ENCODE measurements around the gene LRRC4. TPM values are rescaled to one million over a fixed set of nuclear protein-coding genes. Genes with fewer than 3 reads are reported as not detected.

LRRC4 gene
- total RNA-seq, 2 donors from 2014 or later = 1.5 TPM

DNA sequence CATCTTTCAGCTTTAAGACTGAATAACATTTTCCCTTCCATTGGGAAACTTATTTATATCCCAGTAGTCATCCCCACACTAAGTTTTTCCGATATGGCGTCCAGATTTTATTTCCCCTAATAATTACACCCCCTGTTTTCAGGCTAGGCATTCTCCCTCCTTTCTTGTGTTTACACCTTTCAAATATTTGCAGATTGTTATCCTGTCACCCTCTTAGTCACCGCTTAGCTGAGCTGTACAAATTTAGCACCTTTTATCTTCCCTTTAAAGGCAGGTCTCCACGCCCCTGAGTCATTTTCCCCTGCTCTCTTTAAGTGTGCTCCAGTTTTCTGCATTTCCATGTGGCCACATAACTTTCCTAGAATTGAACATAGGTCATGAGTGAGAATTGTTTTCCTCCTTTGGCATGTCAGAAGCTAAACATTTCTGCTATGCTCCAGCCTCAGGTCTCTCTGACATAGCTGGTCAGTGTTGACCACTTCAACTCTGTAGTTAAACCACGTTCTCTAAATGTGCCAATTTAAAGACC is 47.4 kb downstream of the LRRC4 start:
- DNase-seq = no peak
- Histone ChIP-seq H3K27me3 (ENCODE audit: control insufficient read depth, insufficient read depth, low read length, poor library complexity, severe bottlenecking) (no peaks in the 10 kb centered on the region), H3K9me3 (ENCODE audit: control insufficient read depth, low read length) (peaks cover 5% of the 10 kb centered on the region), H3K36me3 (ENCODE audit: control insufficient read depth, insufficient read depth, low read length) (peaks cover 18% of the 10 kb centered on the region), H3K4me1 (ENCODE audit: control insufficient read depth, insufficient read depth, low read length) (no peaks in the 10 kb centered on the region), H3K27ac (ENCODE audit: low read depth, low read length) (no peak overlapping the region), H3K9ac (ENCODE audit: extremely low read depth, low read length, poor library complexity, severe bottlenecking) (no peak overlapping the region), H3K4me3 (ENCODE audit: low read length) (no peak overlapping the region)
- WGBS, 2 experiments (ENCODE audit: insufficient coverage in 1 of 2, insufficient read length in 1 of 2) = 88 to 98% methylated on average over 4 to 5 of the region's 5 CpGs
- Mint-ChIP-seq H3K27ac (no peak overlapping the region), H3K36me3 (ENCODE audit: low read depth) (peaks cover 9% of the 10 kb centered on the region), H3K27me3 (ENCODE audit: insufficient read depth) (no peaks in the 10 kb centered on the region), H3K9me3 (peaks cover 7% of the 10 kb centered on the region), H3K4me1 (peaks cover 27% of the 10 kb centered on the region), H3K4me3 (no peak overlapping the region)
- TF ChIP-seq, protein P1, sequence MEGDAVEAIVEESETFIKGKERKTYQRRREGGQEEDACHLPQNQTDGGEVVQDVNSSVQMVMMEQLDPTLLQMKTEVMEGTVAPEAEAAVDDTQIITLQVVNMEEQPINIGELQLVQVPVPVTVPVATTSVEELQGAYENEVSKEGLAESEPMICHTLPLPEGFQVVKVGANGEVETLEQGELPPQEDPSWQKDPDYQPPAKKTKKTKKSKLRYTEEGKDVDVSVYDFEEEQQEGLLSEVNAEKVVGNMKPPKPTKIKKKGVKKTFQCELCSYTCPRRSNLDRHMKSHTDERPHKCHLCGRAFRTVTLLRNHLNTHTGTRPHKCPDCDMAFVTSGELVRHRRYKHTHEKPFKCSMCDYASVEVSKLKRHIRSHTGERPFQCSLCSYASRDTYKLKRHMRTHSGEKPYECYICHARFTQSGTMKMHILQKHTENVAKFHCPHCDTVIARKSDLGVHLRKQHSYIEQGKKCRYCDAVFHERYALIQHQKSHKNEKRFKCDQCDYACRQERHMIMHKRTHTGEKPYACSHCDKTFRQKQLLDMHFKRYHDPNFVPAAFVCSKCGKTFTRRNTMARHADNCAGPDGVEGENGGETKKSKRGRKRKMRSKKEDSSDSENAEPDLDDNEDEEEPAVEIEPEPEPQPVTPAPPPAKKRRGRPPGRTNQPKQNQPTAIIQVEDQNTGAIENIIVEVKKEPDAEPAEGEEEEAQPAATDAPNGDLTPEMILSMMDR (conservative IDR thresholded peaks at IDR 0.05) = no peak

DNA sequence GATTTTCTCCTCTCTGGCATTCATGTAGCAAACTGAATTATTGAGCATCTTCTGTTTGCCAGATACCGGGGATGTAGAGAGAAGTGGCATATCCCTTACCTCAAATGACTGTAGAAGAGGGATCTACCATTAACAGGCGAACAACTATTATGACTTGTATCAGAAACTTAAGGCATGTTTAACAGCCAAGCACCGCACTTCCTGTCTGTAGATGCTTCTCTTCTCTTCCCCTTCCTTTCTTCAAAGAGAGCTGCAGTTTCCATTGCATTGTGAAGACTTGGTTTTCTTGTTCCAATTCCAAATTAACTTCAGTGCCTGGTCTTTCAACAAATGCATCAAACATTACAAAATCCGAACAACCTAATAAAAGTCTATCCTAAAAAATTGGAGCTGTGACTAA is 49.3 kb downstream of the LRRC4 start:
- Histone ChIP-seq H3K27ac (ENCODE audit: low read depth, low read length) (no peak overlapping the region), H3K4me1 (ENCODE audit: control insufficient read depth, insufficient read depth, low read length) (no peaks in the 10 kb centered on the region), H3K36me3 (ENCODE audit: control insufficient read depth, insufficient read depth, low read length) (peaks cover 27% of the 10 kb centered on the region), H3K9me3 (ENCODE audit: control insufficient read depth, low read length) (peaks cover 24% of the 10 kb centered on the region), H3K4me3 (ENCODE audit: low read length) (no peak overlapping the region), H3K27me3 (ENCODE audit: control insufficient read depth, insufficient read depth, low read length, poor library complexity, severe bottlenecking) (no peaks in the 10 kb centered on the region), H3K9ac (ENCODE audit: extremely low read depth, low read length, poor library complexity, severe bottlenecking) (no peak overlapping the region)
- WGBS, 2 experiments (ENCODE audit: insufficient coverage in 1 of 2, insufficient read length in 1 of 2) = 95 to 100% methylated on average over 3 to 4 of the region's 4 CpGs
- Mint-ChIP-seq H3K4me1 (peaks cover 24% of the 10 kb centered on the region), H3K27me3 (ENCODE audit: insufficient read depth) (no peaks in the 10 kb centered on the region), H3K9me3 (peaks cover 18% of the 10 kb centered on the region), H3K4me3 (no peak overlapping the region), H3K36me3 (ENCODE audit: low read depth) (peaks cover 23% of the 10 kb centered on the region), H3K27ac (no peak overlapping the region)
- no peak for DNase-seq
- TF ChIP-seq, protein P1 (conservative IDR thresholded peaks at IDR 0.05) = no peak

DNA sequence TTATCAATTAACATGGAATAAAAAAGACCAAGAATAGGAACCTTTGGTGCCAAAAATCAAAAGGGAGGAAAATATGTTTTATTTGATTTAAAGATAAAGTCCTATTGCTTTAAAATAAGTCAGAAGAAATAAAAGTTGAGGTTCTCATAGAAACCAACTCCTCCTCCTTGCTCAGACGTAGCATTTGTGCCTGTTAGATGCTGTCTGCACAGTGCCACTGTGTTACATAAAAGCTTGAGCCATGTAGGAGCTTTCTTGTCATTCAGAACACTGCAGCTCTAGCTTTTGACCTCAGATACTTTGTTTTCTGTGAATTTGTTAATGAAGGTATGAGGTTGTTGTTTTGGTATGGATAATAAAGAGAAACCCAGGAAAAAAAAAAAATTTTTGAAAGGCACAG is 50.3 kb downstream of the LRRC4 start:
- H3K9ac ChIP-seq (ENCODE audit: extremely low read depth, low read length, poor library complexity, severe bottlenecking) = no peak overlapping the region
- no peak overlapping the region for H3K4me3 Mint-ChIP-seq
- 88 to 94% methylated on average over 1 of the region's 1 CpG for WGBS, 2 experiments (ENCODE audit: insufficient coverage in 1 of 2, insufficient read length in 1 of 2)
- H3K4me1 Mint-ChIP-seq = peaks cover 19% of the 10 kb centered on the region
- H3K4me1 ChIP-seq (ENCODE audit: control insufficient read depth, insufficient read depth, low read length) = no peaks in the 10 kb centered on the region
- H3K27ac Mint-ChIP-seq = no peak overlapping the region
- DNase-seq = no peak
- peaks cover 26% of the 10 kb centered on the region for H3K9me3 ChIP-seq (ENCODE audit: control insufficient read depth, low read length)
- H3K27me3 Mint-ChIP-seq (ENCODE audit: insufficient read depth) = no peaks in the 10 kb centered on the region
- peaks cover 32% of the 10 kb centered on the region for H3K36me3 Mint-ChIP-seq (ENCODE audit: low read depth)
- H3K27ac ChIP-seq (ENCODE audit: low read depth, low read length) = no peak overlapping the region
- TF ChIP-seq, protein P1 (conservative IDR thresholded peaks at IDR 0.05) = no peak
- H3K27me3 ChIP-seq (ENCODE audit: control insufficient read depth, insufficient read depth, low read length, poor library complexity, severe bottlenecking) = no peaks in the 10 kb centered on the region
- H3K9me3 Mint-ChIP-seq = peaks cover 18% of the 10 kb centered on the region
- no peak overlapping the region for H3K4me3 ChIP-seq (ENCODE audit: low read length)
- peaks cover 36% of the 10 kb centered on the region for H3K36me3 ChIP-seq (ENCODE audit: control insufficient read depth, insufficient read depth, low read length)
